Measurements from ENCODE around the gene SSRP1.
A peak's percentile ranks its signal among the peaks of the same experiment; 100 is the strongest.

The SSRP1 gene

DNA sequence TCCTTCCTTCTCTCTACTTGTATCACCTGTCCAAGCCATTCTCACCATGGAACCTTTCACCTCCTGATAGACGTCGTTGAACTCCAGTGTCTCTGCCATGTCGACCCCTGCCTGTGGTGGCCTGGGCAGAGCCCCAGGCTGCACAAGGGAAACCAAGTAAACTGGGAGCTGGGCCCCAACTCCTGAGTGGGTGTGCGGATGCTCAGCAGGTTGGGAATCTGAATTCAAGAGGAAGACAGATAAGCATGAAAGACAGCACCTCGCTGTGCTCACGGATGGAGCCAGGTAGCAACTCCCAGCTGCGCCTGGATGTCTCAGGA lies 709 bp downstream of the SSRP1 start:
- no peak for DNase-seq

DNA sequence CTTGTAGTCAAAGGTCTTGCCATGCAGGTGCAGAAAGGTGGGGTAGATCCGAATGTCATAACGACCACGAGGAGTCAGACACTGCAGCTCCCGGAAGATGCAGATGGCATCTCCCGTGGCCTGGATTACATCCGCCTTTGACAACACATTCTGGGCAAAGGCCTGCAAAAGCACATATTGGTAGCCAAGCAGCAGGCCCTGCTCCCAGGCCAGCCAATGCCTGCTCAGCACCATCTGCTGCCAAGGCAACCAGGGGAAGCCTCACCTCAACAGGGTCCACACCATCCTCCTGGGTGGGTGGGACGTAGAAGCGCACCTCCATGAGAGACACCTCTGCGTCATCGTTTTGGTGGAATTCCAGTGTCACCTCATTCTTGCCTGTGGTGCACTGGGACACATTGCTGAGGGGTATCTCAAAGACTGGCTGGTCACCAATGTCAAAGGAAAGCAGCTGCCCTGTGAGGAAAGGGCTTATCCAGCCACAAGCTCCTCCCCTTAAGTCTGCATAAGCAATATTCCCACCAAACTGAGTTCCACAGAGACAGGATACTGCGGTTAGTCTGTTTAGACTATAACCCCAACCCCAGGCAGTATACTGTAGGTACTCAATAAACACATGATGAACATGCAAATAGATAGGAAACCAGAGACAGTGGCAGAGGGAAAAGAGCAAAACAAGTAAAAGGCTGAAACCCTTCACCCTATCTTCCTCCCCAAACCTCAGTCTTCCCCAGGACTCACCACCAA lies 2.8 kb downstream of the SSRP1 start:
- DNase-seq, result no peak

DNA sequence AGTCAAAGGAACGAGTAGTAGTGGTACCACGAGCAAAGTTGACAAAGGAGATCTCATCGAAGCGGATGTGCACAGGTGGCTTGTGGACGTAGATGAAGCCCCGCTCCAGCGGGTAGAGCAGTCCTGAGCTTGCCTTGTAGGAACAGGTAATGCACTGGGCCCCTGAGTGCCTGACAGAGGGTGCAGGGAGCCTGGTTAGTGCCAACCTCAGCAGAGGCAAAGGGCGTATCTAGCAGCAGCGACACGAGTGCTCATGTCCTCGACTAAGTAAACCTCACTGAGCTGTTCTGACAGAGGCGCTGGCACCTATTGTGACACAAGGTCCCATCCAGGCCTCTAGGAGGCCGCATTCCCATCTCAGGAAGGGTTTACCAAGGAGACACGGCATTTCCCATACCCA lies 4.0 kb downstream of the SSRP1 start:
- no peak for DNase-seq

DNA sequence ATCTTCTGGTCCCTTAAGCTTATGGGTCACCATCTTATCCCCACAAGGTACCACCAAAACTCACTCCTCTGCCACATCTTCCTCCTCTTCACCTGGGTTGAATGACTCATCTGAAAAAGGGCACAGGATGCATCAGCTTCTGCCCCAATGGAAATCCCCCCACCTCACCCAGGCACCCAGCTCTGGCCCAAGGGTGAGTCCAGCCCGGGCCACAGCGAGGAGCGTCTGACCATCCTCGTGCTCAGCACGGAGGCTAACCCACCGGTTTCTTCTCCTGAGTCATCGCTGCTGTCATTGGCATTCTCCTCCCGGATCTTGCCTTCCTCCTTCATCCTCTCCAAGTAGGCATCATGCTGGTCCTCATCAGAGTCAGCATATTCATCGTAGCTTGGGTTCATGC lies 5.7 kb downstream of the SSRP1 start:
- DNase-seq, result peak; percentile 18 to 26

DNA sequence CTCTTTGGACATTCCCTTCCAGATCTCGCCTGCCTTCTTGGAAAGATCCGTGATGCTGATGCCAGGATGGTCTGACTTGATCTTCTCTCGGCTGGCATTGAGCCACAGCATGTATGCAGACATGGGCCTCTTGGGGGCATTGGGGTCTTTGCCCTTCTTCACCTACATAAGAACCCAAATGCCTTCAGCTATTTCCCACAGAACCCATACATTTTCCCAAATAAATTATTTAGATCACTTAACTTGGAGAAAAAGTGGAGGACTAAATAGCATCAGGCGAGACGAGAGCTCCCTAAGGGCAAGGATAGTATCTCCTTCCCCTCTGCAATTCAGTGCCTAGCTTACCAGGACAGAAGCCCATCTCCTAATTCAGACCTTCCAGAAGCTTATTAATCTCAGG lies 8.0 kb downstream of the SSRP1 start:
- DNase-seq, result no peak

DNA sequence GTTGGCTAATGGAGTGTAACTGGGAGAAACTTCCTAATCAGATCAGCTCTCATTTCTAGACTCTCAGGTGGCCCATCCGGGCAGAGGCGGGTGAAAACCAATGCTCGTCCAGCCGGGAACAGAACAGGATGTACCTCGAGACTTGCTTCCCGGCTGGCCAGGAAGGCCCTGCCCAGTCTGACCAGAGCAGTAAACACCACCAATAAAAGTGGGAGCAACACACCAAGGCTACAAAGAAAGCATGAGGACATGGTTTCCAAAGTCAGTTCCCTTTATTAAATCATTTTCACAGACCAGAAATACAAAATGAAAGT lies 10.0 kb downstream of the SSRP1 start:
- no peak for DNase-seq

DNA sequence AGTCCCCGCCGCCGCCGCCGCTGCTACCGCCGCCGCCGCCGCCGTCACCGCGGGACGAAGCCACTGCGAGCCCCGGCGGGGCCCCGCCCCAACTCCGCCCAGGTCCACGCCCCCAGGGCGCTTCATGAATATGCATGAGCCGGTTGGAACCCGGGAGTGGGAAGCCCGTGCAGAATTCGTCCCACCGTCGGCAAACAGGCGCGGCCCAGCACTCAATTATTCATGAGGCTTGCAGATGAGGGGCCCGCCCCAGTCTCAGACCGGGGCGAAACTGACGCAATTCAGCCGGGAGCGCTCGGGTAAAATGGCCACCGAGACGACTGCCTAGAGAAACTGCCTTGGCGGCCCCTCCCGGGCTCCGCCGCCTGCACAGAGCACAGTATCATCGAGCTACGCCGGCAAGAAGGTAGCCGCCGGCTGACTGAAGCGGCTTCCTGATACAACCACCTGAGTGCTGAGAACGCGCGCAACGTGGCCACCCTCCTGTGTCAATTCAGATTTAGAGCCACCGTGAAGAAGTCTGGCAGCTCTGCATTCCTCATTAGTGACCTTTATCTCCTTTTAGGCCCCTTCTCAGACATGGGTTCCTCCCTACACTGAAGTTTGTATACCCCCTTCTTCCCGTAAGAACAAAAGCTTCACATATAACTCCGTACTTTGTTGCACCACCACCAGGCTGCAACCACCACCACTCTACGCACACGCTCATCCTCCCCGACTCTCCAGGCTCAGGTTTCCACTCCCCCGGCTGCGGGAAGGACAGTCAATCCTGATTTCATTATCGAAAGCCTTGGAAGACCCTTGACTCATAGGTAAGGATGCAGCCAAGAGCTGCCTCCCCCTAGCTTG lies 10.6 kb downstream of the SSRP1 start, which contains the start of gene TNKS1BP1:
TSS of gene TNKS1BP1 (minus strand) at position 67 of the 849 bp plus-strand sequence. CDS start 3,067 bp downstream, outside the sequence.
- DNase-seq, result peak; percentile 91 to 93

DNA sequence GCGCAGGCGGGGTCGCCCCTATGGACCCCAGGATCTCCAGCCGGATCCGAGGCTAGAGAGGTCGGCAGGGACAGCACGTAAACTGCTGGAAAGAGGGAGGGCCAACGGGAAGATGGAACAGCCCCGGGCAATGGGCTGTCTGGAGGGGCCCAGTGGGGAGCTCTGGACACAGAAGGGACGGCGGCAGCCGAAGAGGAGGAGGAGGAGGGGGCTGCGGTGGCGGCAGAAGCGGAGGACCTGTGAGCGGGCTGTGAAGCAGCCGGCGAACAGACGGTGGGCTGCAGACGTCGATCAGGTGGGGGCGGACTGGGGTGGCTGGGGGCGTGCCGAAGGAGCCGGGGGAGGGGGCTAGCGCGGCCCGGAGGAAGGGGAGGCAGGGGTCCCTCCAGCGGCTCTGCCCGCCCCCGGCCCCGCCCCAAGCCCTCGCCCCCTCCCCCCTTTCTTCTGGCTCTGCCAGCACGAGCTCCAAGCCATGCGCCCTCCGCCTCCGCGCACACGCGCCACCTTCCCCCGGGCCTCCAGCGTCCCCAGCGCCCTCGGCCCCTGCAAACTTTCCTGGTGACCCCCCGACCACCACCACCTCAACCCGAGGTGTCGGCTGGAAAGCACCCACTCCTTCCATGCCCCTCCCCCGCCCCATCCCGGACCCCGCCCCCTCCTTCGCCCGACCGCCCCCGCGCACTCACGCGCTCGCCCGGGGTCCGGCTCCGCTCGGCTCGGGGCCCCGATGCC lies 11.4 kb downstream of the SSRP1 start:
- DNase-seq, result peak in 1 of 2 experiments; percentile 9

DNA sequence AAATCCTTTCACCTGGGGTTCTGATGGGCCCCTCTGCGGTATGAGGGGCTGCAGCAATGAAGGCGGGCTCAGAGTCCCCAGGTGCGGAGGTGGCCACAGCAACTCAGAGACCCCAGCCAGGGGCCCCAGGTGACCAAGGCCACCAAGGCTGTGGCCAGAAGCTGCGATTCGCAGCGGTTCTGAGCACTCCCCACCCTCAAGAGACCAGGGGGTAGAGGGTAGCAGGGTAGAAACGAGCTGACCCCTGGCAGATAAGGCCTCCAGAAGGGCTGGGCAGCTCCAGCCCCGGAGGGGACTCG lies 11.9 kb downstream of the SSRP1 start:
- no peak for DNase-seq

DNA sequence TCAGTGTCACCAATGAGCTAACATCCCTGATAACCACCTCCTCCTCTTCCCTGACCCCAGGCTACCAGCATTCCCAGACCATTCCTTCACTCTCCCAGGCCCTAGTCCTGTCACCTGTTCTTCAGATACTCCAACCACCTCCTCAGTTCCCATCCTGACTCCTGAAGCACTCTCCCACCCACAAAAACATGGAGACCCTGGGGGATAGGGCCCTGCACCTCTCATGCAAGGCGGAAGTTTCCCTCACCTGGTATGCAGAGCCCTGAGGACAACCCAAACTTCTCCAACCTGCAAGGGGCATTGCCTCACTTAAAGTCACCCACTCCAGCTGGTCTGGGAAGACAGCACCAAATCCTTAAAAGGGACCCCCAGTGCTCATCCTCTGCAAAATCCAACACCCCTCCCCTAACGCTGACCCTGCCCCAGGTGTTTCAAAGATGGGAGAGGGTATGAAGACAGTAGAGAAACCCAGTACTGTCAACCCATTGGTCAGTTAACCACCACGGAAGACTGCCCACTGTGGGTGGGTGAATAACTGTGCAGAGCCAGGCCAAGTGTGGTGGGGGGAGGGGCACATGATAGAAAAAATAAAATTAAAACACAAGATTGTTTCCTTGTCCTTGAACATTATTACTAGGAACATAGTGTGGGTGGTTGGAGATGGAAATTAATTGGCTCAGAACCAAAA lies 12.4 kb downstream of the SSRP1 start:
- DNase-seq, result no peak

DNA sequence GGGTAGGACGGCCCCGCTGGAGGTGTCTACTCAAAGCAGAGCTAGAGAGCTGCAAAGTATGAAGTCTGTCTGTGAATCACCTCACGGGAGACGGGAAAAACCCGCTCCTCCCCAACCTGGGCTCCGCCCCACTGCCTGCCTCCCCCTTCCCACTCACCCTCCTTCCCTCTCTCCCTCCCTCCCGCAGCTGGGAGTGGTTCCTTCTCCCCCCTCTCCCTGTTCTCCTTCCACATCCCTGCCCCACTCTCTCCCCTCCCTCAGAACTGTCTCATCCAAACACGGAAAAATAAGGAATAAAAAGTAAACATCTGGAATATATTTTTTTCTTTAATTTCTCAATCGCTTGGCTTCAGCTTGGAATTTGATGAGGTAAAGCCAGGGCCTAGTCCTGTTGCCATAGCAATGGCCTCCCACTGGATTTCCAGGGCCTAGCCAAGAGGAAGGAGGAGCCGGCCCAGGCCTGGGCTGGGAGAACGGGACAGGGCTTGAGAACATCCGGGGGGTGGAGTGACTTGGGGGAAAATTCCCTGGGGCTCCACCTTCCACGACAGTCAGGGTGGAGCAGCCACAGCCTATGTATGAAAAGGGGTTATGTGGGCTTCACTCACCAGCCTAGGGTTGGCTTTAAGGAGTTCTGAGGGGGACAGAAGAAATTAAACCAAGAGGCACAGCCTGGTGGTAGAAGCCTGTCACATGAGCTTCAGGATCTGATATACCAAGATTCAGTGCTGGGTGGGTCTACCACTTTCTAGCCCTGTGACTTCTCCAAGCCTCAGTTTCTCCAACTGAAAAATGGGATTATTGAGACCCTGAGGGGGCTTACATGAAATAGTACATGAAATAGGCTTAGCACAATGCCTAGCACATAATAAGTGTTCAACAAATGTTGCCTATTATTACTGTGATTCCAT lies 13.2 kb downstream of the SSRP1 start:
- no peak for DNase-seq

DNA sequence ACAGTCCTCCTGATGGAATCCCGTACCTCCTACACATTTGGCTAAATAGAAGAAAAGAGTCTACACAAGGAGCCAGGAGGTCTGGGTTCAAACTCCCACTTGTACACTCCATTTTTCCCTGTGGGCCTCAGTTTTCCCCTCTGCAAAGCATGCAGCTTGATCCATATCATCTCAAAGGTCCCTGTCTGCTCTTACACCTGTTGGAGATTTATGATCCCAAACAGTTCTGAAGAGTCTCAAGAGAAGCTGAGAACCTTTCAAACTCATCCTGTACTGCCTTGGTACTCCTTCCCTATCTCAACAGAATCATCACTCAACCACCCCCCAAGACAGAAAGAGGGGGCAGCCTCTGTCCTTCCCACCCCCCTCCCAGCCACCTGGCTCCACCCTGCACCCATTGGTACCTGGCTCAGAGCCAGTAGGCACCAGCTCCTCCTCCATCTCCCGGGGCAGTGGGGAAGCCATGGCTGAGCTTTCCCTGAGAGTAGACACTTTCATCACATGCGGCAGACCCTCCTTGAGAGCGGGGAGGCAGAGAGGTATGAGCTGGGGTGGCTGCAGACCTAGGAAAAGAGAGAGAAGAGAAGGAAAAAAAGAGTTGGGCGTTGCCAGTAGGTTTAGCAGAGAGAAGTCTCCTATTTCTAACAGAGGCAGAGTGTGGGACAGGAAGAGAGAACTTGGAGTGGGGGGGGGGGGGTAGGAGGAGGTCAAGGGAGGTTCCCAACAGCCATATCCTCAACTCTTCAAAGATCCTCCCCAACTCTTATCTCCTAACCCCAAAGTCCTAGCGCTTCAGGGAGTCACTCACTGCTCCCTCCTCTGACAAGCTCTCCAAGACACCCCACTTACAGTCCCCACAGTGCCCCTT lies 14.1 kb downstream of the SSRP1 start:
- no peak for DNase-seq

DNA sequence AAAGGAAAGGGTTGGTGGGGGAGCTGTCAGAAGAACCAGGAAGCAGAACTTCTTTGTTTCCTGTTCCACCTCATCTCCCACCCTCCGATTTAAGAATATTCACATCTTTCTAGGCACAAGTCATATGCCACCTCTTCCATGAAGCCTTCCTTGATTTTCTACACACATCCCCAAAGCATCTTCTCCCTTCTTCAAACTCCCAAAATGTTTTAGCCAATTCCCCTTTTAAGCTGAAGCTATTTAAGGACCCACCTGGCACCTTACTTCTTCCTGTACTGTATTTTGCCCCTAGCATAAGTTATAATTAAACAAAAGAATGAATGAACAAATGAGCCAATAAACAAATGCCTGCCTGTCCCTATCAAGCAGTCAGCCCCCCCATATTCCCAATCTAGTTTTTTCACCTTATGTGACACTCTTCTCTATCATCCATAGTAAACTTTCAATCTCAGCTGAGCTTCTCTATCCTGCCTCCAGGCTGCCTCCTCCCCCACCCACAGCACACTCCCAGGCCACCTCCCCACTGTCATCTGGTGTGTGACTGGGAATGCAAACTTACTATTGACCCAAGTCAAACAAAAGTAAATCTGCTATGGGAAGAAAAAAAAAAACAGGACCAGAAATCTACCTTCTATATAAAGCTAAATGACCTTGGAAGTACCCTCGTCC lies 14.8 kb downstream of the SSRP1 start:
- DNase-seq, result no peak

DNA sequence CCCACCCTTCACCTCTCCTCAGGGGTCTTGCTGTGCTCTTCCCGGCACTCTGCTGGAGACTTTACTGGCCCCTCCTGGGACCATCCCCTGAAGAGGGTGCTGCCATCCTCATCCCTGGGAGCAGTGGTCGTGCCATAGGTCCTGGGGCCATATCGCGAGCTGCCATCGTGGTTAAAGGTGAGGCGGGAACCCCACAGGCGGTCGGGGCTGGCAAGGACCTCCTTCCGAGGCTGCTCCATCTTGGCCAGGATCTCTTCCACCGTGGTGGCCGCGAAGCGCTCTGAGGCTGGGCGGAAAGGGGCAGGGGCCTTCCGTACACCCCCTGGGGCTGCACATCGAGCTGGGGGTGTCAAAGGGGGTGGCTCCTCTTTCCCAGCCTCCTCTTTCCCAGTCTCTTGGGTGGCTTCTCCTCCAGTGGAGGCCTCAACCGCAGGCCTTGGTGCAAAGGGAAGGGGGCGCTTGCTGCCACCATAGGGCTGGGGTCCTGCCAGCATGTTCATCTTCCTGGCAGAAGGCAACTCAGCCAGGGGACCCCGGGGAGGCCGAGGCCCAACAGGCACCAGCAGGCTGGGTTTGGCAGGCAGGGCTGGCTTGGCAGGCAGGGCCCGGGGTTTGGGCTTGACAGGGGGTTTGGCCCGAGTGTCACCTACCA lies 15.5 kb downstream of the SSRP1 start:
- DNase-seq, result no peak

DNA sequence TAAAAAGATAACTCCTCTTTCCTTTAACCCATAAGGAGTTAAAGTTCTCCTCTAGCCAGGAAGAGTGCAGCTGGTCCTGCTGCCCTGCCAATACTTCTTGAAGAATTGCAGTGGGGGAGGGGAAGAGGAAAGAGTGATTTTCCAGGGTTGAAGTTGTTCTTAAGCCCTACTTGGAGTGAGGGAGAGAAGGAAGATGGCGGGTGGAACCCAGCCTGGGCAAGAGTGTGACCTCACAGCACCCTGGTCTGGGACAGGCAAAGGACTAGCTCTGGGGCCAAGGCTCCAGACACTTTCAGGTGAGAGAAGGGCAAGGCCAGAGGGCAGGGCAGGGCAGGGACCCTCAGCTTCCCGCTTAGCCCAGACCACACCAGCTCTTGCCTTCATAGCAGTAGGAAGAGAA lies 17.5 kb downstream of the SSRP1 start:
- DNase-seq, result no peak

DNA sequence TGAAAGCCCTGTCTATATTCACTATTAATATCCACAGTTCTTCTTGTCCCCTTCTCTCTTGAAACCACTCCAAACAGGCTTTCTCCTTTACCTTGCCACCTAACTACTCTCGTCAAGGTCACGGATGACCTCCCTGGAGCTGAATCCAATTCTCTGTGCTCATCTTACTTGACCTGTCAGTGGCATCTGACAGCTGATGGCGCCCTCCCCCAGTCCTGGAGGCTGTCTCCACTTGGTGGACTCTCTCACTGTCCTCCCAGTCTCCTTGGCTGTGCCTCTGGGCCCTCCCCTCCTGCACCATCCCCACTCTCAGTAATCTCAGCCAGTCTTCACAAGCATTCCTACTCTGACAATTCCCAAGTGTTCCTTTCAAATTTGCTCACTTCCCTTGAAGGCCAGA lies 19.7 kb downstream of the SSRP1 start:
- no peak for DNase-seq

DNA sequence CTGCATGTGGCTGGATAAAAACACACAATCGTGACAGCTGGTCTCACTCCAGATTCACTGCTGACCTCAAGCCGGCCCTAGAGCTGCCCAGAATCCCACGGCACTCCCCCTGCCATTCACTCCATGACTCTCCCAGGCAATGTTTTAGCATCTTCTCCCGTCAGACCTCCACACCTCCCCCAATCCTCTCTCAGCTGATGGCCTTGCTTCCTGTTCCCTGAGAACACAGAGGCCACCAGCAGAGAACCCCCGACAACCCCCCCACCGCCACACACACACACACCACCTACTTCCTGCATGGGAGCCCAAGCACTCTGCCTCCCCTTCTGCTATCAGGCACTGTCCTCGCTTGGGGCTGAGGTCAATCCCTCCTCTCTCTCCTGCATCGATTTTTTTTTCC lies 20.2 kb downstream of the SSRP1 start:
- DNase-seq, result no peak

DNA sequence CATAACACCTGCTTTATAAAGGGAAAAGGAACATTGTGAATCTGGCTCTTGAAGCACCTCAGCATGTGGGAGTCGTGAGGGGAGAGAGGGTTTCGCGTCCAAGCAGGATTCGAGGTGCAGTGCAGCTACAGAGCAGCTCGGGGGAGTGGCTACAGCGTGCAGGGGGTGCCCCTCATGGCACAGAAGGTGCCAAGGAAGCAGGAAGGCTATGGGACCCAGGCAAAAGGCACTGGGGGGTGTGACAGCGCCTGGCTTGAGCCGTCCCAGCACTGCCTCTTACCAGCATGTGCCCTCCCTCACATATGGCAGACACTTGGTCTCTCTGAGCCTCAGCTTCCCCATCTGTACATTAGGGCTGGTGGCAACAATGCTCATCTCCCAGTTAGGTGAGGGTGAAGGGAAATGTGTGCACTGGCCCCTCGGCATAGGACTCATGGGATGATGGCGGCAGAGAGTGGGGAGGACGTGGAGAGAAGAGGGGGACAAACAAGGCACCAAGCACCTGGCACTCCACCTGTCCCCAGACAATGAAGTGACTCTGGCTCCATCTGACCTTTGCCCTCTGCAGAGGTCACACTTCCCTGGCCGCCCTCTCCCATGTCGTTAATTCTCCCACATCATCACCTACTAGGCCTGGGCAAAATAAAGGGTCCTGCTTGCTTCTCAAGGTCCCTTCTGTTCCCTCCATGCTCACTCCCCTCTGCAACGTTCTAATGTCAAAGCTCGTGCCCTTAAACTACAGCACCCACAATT lies 21.3 kb downstream of the SSRP1 start:
- DNase-seq, result no peak

DNA sequence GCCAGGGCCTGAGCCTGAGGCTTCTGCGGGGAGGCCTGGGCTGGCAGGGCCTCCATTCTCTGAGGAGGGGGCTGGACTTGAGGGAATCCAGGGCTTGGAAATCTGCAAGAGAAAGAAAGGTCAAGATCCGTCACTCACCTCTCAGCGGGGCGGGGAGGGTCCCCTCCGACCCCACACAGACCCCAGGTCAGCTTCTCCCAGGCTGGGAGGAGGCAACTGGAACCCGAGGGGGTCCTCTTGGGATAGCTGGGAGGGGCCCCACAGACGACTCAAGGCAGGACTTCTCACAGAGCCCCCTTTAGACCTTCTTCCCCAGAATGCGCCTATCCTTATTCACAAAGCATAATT lies 21.9 kb downstream of the SSRP1 start:
- no peak for DNase-seq

Measured in activated CD4-positive, alpha-beta T cell treated with anti-CD3 and anti-CD28 coated beads, Interleukin-2, amount 50 U/mL, for 48 hours (primary cell).